Esophagus squamous epithelium (tissue), 5 donors: ENCODE data around the gene CUBN. TPM values are rescaled to one million over a fixed set of nuclear protein-coding genes. Genes with fewer than 3 reads are reported as not detected.

Experiments
- DNase-seq: peaks from one replicate; lab custom pipeline; 2025; lab: John Stamatoyannopoulos, UW
- H3K27ac ChIP-seq, 4 donors: fragments of 200-600 bp; sonication (generic); one replicate each; pipeline ENCODE4 v1.5.1; 2016 to 2019; ENCODE audit warnings: mild to moderate bottlenecking in 1 of 4
- H3K27me3 ChIP-seq, 4 donors: fragments of 200-600 bp; sonication (generic); 1 replicate in 3 of 4; 2 replicates in 1 of 4; pipeline versions ENCODE4 v1.5.1 to v1.6.0; 2017 to 2021; ENCODE audit warnings: antibody characterized with exemption in 1 of 4
- H3K36me3 ChIP-seq, 3 donors: fragments of 200-600 bp; sonication (generic); one replicate each; pipeline ENCODE4 v1.5.1; 2016 to 2019
- H3K4me1 ChIP-seq, 3 donors: fragments of 200-600 bp; sonication (generic); one replicate each; pipeline ENCODE4 v1.5.1; 2017 to 2019
- H3K4me3 ChIP-seq, 4 donors: fragments of 200-600 bp; sonication (generic); 1 replicate in 3 of 4; 2 replicates in 1 of 4; pipeline ENCODE4 v1.5.1; 2016 to 2019; ENCODE audit warnings: mild to moderate bottlenecking in 2 of 4, moderate library complexity in 1 of 4
- H3K9me3 ChIP-seq, 3 donors: fragments of 200-600 bp; sonication (generic); one replicate each; pipeline ENCODE4 v1.5.1; 2016 to 2019
- POLR2A ChIP-seq, 4 donors: fragments of 450-650 bp; IDR thresholded peaks; one replicate each; pipeline ENCODE4 v1.6.1; 2017; ENCODE audit warnings: antibody characterized with exemption in 4 of 4, mild to moderate bottlenecking in 4 of 4, moderate library complexity in 3 of 4
- WGBS, 2 donors: methylation state at CpG; one replicate each; pipeline ENCODE4 v1.1.5; 2018; 5-methylcytosine and 5-hydroxymethylcytosine counted together
- intact Hi-C: fragments of 100-400 bp; cut with DNase I; formaldehyde crosslinking; loops from one replicate; pipeline ENCODE4 v1.15.0; 2022
- total RNA-seq, 4 donors: library from RNA; depleted of rRNA; stranded (reverse); fragments of >200 nt; gene quantifications; one replicate each; pipeline ENCODE4 v1.1.0, GENCODE V29; 2016
- TF ChIP-seq, protein P1 (sequence below), 6 experiments: fragments of 450-650 bp in 4 of 6; fragments of 200-600 bp in 2 of 6; sonication (generic) in 2 of 6; IDR thresholded peaks; one replicate each; pipeline ENCODE4 v1.5.1; 2016 to 2019; ENCODE audit warnings: antibody characterized with exemption in 6 of 6, mild to moderate bottlenecking in 4 of 6, moderate library complexity in 4 of 6
- donor health status: DM: yes; HTN: yes; CAD: no.

CUBN gene
- total RNA-seq, result under 1 TPM; 0.15 to 0.83 (median 0.51) TPM

DNA sequence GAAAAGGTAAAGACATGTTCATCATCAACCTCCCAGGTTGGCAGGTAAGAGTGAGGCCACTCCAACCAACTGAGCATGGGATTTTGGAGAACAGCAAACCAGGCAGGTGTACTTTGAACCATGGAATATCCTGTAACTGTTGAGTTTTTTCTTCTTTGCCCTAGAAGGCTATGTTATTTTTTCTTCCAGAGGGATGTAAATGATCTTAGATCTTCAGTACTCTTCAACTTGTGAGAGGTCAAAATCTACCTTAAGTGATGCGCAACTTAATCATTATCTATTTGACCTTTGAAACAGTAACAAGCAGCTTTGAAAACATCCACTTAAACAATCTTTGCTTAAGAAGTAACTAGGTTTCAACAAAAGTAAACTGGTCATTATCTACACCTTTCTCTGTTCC, at the start of gene CUBN:
TSS of gene CUBN (minus strand) at position 71 of the 400 bp plus-strand sequence. CDS start at position 25, 46 bp downstream.
- TF ChIP-seq, protein P1, sequence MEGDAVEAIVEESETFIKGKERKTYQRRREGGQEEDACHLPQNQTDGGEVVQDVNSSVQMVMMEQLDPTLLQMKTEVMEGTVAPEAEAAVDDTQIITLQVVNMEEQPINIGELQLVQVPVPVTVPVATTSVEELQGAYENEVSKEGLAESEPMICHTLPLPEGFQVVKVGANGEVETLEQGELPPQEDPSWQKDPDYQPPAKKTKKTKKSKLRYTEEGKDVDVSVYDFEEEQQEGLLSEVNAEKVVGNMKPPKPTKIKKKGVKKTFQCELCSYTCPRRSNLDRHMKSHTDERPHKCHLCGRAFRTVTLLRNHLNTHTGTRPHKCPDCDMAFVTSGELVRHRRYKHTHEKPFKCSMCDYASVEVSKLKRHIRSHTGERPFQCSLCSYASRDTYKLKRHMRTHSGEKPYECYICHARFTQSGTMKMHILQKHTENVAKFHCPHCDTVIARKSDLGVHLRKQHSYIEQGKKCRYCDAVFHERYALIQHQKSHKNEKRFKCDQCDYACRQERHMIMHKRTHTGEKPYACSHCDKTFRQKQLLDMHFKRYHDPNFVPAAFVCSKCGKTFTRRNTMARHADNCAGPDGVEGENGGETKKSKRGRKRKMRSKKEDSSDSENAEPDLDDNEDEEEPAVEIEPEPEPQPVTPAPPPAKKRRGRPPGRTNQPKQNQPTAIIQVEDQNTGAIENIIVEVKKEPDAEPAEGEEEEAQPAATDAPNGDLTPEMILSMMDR (IDR thresholded peaks at IDR 0.05), result no peak
- TF ChIP-seq POLR2A (IDR thresholded peaks at IDR 0.05), result no peak
- 95 to 100% methylated on average over 1 of the region's 1 CpG for WGBS, 2 donors
- intact Hi-C loops, result no loop called here

GRCh38 chr10:17179002-17179401, 49.4 kb upstream of the CUBN start:
- 73 to 74% methylated on average over 3 of the region's 3 CpGs for WGBS, 2 donors
- H3K27me3 ChIP-seq, result no peaks in the 10 kb centered on the region
- no peaks in the 10 kb centered on the region for H3K4me1 ChIP-seq
- no peaks in the 10 kb centered on the region for H3K36me3 ChIP-seq
- TF ChIP-seq POLR2A (IDR thresholded peaks at IDR 0.05), result no peak
- TF ChIP-seq, protein P1 (IDR thresholded peaks at IDR 0.05), result no peak
- intact Hi-C loops, result no loop called here
- no peak overlapping the region for H3K27ac ChIP-seq
- DNase-seq, result no peak
- H3K4me3 ChIP-seq, result no peak overlapping the region
- no peaks in the 10 kb centered on the region for H3K9me3 ChIP-seq

More for the DNA sequence above, at the start of gene CUBN:
- peaks cover 0 to 4% (median 0%) of the 10 kb centered on the region in 3 donors for H3K4me1 ChIP-seq
- DNase-seq, result no peak
- H3K4me3 ChIP-seq, result no peak within 1 kb of the TSS
- no peaks in the 10 kb centered on the region for H3K9me3 ChIP-seq
- H3K36me3 ChIP-seq, result no peaks in the 10 kb centered on the region
- no peak within 1 kb of the TSS for H3K27ac ChIP-seq
- no peaks in the 10 kb centered on the region for H3K27me3 ChIP-seq

DNA sequence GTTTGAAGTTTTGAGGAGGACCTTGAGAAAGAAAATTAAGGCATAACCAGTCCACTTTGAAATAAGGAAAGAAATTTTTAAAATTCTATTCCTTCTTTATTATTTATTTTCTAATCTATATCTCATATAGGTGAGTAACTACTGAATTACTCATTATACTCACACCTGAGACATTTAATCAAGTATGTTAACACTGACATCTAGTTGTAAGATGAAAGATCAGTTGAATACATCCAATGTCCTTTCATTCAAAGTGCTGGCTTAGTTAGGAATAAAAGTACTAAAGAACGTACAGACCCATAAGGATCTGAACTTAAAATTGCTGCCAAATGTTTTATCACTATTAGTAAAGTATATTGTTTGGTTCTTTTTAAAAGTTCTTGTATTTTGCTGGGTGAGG, 48.4 kb upstream of the CUBN start:
- TF ChIP-seq, protein P1 (IDR thresholded peaks at IDR 0.05), result no peak
- TF ChIP-seq POLR2A (IDR thresholded peaks at IDR 0.05), result no peak
- intact Hi-C loops, result no loop called here
- H3K9me3 ChIP-seq, result no peaks in the 10 kb centered on the region

DNA sequence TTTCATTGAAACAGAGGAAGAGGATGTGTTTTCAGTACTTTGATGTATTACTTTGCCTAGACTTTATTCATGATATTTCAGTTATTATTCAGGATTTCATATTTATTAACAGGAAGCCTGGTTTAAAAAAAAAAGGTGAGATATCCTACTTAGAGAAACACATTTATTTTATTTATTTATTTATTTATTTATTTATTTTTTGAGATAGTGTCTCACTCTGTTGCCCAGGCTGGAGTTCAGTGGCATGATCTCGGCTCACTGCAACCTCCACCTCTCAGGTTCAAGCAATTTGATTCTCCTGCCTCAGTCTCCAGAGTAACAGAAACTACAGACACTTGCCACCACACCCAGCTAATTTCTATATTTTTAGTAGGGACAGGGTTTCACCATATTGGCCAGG, 47.4 kb upstream of the CUBN start:
- Histone ChIP-seq H3K27ac (no peak overlapping the region), H3K9me3 (no peaks in the 10 kb centered on the region), H3K4me3 (no peak overlapping the region), H3K4me1 (no peaks in the 10 kb centered on the region), H3K27me3 (no peaks in the 10 kb centered on the region), H3K36me3 (no peaks in the 10 kb centered on the region)
- DNase-seq, result no peak
- 83 to 100% methylated on average over 1 of the region's 1 CpG for WGBS, 2 donors
- TF ChIP-seq POLR2A (IDR thresholded peaks at IDR 0.05), result no peak
- TF ChIP-seq, protein P1 (IDR thresholded peaks at IDR 0.05), result no peak
- intact Hi-C loops, result no loop called here

More for the DNA sequence above, 48.4 kb upstream of the CUBN start:
- Histone ChIP-seq H3K27me3 (no peaks in the 10 kb centered on the region), H3K27ac (no peak overlapping the region), H3K4me3 (no peak overlapping the region), H3K36me3 (no peaks in the 10 kb centered on the region), H3K4me1 (no peaks in the 10 kb centered on the region)
- WGBS, 2 donors, result 58 to 93% methylated on average over 1 of the region's 1 CpG
- DNase-seq, result no peak

DNA sequence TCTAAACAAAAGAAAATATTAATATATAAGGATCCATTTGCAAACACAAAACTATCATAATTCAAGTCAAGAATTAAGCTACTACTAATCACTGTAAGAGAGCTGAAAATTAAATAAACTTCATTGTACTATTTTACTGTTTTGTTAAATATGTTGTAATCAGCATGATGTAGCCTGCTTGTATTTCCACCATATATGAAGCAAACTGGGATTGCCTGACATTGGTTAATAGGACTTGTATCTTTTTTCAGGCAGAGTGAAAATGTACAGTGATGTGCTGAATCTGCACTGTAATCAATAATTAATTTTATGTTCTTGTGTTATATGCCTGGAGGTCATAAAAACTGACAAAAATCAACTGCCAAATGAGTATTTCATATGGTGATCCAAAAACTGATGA, 46.5 kb upstream of the CUBN start:
- Histone ChIP-seq H3K9me3 (no peaks in the 10 kb centered on the region), H3K36me3 (no peaks in the 10 kb centered on the region), H3K4me3 (no peak overlapping the region), H3K4me1 (no peaks in the 10 kb centered on the region), H3K27me3 (no peaks in the 10 kb centered on the region), H3K27ac (no peak overlapping the region)
- TF ChIP-seq, protein P1 (IDR thresholded peaks at IDR 0.05), result no peak
- no peak for TF ChIP-seq POLR2A (IDR thresholded peaks at IDR 0.05)
- DNase-seq, result no peak
- intact Hi-C loops, result no loop called here
